Pancreas (tissue), 10 donors: ENCODE results near the gene NUMBL. TPM values are rescaled to one million over a fixed set of nuclear protein-coding genes. Genes with fewer than 3 reads are reported as not detected.

Experiments used
- ATAC-seq, 4 donors: fragments of 200-7000 bp; cut with Tn5 transposase; one replicate each; pipeline versions ENCODE4 v1.8.0 to v1.9.1; 2020; ENCODE audit warnings: mild to moderate bottlenecking in 4 of 4, moderate library complexity in 4 of 4
- DNase-seq, 6 donors: peaks; one replicate each; pipeline ENCODE4 v3.0.0-alpha.2; 2020
- FAIRE-seq: peaks from 2 replicates; lab custom pipeline; 2012; peaks lifted over from hg19 to GRCh38; lab: Jason Lieb, UNC
- H3K27ac ChIP-seq, 4 donors: fragments of 200-600 bp; sonication (generic); 1 replicate in 3 of 4; 2 replicates in 1 of 4; pipeline versions ENCODE4 v1.5.0 to v1.8.0; 2020
- H3K27me3 ChIP-seq, 4 donors: fragments of 200-600 bp; one replicate each; pipeline ENCODE4 v1.8.0; 2021
- H3K36me3 ChIP-seq, 3 donors: fragments of 200-600 bp; sonication (generic) in 1 of 3; one replicate each; pipeline versions ENCODE4 v1.5.0 to v1.8.0; 2020 to 2021
- H3K4me1 ChIP-seq, 3 donors: fragments of 200-600 bp; one replicate each; pipeline ENCODE4 v1.8.0; 2021
- H3K4me3 ChIP-seq, 4 donors: fragments of 200-600 bp; sonication (generic) in 2 of 4; one replicate each; pipeline versions ENCODE4 v1.5.0 to v1.8.0; 2020 to 2021
- H3K9me3 ChIP-seq, 4 donors: fragments of 200-600 bp; one replicate each; pipeline ENCODE4 v1.8.0; 2021
- WGBS, 2 donors: extraction: QIAGEN DNeasy Blood & Tissue Kit; methylation state at CpG; one replicate each; pipeline ENCODE4 v1.1.7; 2013; 5-methylcytosine and 5-hydroxymethylcytosine counted together
- intact Hi-C, 3 donors: fragments of 100-400 bp; cut with DNase I; formaldehyde crosslinking; loops; one replicate each; pipeline versions ENCODE4 v1.11.1 to v1.14.2; 2022
- polyA plus RNA-seq, 2 donors: library from polyadenylated mRNA; stranded (reverse); fragments of 200-250 nt; gene quantifications; one replicate each; pipeline ENCODE4 v1.2.3, GENCODE V29; 2013
- total RNA-seq, 6 donors: library from RNA; stranded (reverse); fragmentation: NEBNext Ultra II Directional in 4 of 6; extraction: Animal tissue kit (Norgen Biotek cat#: 25700) in 4 of 6; gene quantifications; one replicate each; pipeline versions ENCODE4 v1.2.1 to v1.2.4, GENCODE V29; 2021 to 2023
- TF ChIP-seq, protein P1 (sequence below), 4 donors: fragments of 200-600 bp; sonication (generic) in 3 of 4; IDR thresholded peaks; one replicate each; pipeline versions ENCODE4 v1.5.0 to v1.8.0; 2021; ENCODE audit warnings: antibody characterized with exemption in 4 of 4
- donor health status: healthy with polysubstance abuse.
- donor health status: DM: no; HTN: no; CAD: no; lungs with moderate emphysema.
- donor health status: DM: no; HTN: no; CAD: no.
- donor health status: control.
- donor health status: control.
- donor health status: Bipolar disorder and iron deficiency.
- donor health status: DM: yes; HTN: yes; CAD: no.
- donor health status: DM: no; HTN: no; CAD: no.
- donor health status: DM: no; HTN: no; CAD: no.
- donor health status: DM: yes; HTN: yes; CAD: no.

The NUMBL gene
- total and polyA plus RNA-seq, 8 donors, result 3.2 to 19.1 (median 8.7) TPM

DNA sequence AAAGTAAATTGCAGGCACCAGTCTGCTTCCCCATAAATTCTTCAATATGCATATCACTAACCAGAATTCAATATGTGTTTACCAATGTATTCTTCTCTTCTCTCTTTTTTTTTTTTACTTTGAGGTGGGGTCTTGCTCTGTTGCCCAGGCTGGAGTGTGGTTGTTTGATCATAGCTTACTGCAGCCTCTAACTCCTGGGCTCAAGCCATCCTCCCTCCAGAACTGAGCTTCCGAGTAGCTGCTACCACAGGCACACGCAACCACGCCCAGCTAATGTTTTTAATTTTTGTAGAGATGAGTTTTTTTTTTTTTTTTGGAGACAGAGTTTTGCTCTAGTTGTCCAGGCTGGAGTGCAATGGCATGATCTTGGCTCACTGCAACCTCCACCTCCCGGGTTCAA lies 72.5 kb downstream of the NUMBL start:
- no peaks in the 10 kb centered on the region for H3K27me3 ChIP-seq
- H3K4me3 ChIP-seq, result no peak overlapping the region
- H3K27ac ChIP-seq, result no peak overlapping the region
- intact Hi-C loops, result no loop called here
- H3K36me3 ChIP-seq, result no peaks in the 10 kb centered on the region
- TF ChIP-seq, protein P1, sequence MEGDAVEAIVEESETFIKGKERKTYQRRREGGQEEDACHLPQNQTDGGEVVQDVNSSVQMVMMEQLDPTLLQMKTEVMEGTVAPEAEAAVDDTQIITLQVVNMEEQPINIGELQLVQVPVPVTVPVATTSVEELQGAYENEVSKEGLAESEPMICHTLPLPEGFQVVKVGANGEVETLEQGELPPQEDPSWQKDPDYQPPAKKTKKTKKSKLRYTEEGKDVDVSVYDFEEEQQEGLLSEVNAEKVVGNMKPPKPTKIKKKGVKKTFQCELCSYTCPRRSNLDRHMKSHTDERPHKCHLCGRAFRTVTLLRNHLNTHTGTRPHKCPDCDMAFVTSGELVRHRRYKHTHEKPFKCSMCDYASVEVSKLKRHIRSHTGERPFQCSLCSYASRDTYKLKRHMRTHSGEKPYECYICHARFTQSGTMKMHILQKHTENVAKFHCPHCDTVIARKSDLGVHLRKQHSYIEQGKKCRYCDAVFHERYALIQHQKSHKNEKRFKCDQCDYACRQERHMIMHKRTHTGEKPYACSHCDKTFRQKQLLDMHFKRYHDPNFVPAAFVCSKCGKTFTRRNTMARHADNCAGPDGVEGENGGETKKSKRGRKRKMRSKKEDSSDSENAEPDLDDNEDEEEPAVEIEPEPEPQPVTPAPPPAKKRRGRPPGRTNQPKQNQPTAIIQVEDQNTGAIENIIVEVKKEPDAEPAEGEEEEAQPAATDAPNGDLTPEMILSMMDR (IDR thresholded peaks at IDR 0.05), result no peak
- DNase-seq (no peak), ATAC-seq (no peak), FAIRE-seq (no peak)
- no peaks in the 10 kb centered on the region for H3K4me1 ChIP-seq
- no peaks in the 10 kb centered on the region for H3K9me3 ChIP-seq
- 93 to 96% methylated on average over 4 of the region's 4 CpGs for WGBS, 2 donors

DNA sequence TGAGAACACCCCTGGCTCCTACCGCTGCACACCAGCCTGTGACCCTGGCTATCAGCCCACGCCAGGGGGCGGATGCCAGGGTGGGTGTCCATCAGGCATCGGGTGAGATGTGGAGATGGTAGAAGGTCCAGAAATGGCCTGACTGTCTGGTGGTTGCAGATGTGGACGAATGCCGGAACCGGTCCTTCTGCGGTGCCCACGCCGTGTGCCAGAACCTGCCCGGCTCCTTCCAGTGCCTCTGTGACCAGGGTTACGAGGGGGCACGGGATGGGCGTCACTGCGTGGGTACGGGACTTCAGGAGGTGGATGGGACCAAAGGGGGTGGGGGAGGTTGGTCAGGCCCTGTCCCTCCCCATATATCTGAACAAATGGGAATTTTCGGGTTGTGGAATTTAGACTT lies 73.5 kb downstream of the NUMBL start:
- WGBS, 2 donors, result 92 to 95% methylated on average over 17 of the region's 17 CpGs
- Histone ChIP-seq H3K36me3 (no peaks in the 10 kb centered on the region), H3K4me3 (no peak overlapping the region), H3K4me1 (no peaks in the 10 kb centered on the region), H3K27ac (no peak overlapping the region), H3K27me3 (no peaks in the 10 kb centered on the region), H3K9me3 (no peaks in the 10 kb centered on the region)
- TF ChIP-seq, protein P1 (IDR thresholded peaks at IDR 0.05), result no peak
- intact Hi-C loops, result no loop called here
- ATAC-seq, result no peak
- peak in 1 of 6 donors; percentile 34 for DNase-seq
- no peak for FAIRE-seq

DNA sequence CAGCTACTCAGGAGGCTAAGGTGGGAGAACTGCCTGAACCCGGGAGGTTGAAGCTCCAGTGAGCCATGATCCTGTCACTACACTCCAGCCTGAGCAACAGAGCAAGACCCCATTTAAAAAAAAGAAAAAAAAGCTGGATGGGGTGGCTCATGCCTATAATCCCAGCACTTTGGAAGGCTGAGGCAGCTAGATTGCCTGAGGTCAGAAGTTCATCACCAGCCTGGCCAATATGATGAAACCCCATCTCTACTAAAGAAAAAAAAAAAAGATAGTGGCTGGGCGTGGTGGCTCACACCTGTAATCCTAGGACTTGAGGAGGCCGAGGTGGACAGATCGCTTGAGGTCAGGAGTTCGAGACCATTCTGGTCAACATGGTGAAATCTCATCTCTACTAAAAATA lies 74.3 kb downstream of the NUMBL start:
- no peaks in the 10 kb centered on the region for H3K4me1 ChIP-seq
- intact Hi-C loops, result no loop called here
- H3K9me3 ChIP-seq, result no peaks in the 10 kb centered on the region
- DNase-seq (no peak), ATAC-seq (no peak), FAIRE-seq (no peak)
- H3K36me3 ChIP-seq, result no peaks in the 10 kb centered on the region
- 83 to 87% methylated on average over 5 of the region's 5 CpGs for WGBS, 2 donors
- no peak overlapping the region for H3K27ac ChIP-seq
- no peak overlapping the region for H3K4me3 ChIP-seq
- TF ChIP-seq, protein P1 (IDR thresholded peaks at IDR 0.05), result no peak
- no peaks in the 10 kb centered on the region for H3K27me3 ChIP-seq

Other genes with a start within 250 kb of the NUMBL start
- gene SERTAD3, start 246.3 kb downstream of the NUMBL start, total RNA-seq, result 10 to 100 TPM in 1 of 6 donors, 1 to 10 TPM in 5; 4.9 to 14.8 (median 7.6) TPM
- 10 to 100 TPM; 11.2 to 15.0 TPM for gene SERTAD3, start 246.3 kb downstream of the NUMBL start, polyA plus RNA-seq
- gene BLVRB, start 224.9 kb downstream of the NUMBL start, total RNA-seq, result 10 to 100 TPM; 24.1 to 39.9 (median 34.0) TPM
- gene BLVRB, start 224.9 kb downstream of the NUMBL start, polyA plus RNA-seq, result 10 to 100 TPM; 47.6 to 49.4 TPM
- 1 to 10 TPM; 1.0 to 2.5 (median 1.3) TPM for gene SPTBN4, start 223.7 kb downstream of the NUMBL start, total RNA-seq
- gene SPTBN4, start 223.7 kb downstream of the NUMBL start, polyA plus RNA-seq, result 10 to 100 TPM in 1 of 2 donors, 1 to 10 TPM in 1; 9.4 to 23.9 TPM
- 10 to 100 TPM; 18.2 to 40.3 (median 22.7) TPM for gene SHKBP1, start 113.8 kb downstream of the NUMBL start, total RNA-seq
- 10 to 100 TPM; 73.3 to 86.2 TPM for gene SHKBP1, start 113.8 kb downstream of the NUMBL start, polyA plus RNA-seq
- 10 to 100 TPM; 18.7 to 48.9 (median 23.9) TPM for gene LTBP4, start 89.3 kb downstream of the NUMBL start, total RNA-seq
- gene LTBP4, start 89.3 kb downstream of the NUMBL start, polyA plus RNA-seq, result 10 to 100 TPM; 32.4 to 44.9 TPM
- 10 to 100 TPM; 12.7 to 28.6 (median 16.3) TPM for gene COQ8B, start 26.2 kb upstream of the NUMBL start, total RNA-seq
- 10 to 100 TPM; 41.5 to 44.2 TPM for gene COQ8B, start 26.2 kb upstream of the NUMBL start, polyA plus RNA-seq
- 10 to 100 TPM in 3 of 6 donors, 1 to 10 TPM in 3; 6.9 to 12.6 (median 9.2) TPM for gene ITPKC, start 26.5 kb upstream of the NUMBL start, total RNA-seq
- 10 to 100 TPM; 14.5 to 20.4 TPM for gene ITPKC, start 26.5 kb upstream of the NUMBL start, polyA plus RNA-seq
- 1 to 10 TPM; 3.2 to 6.3 (median 4.2) TPM for gene ACTMAP, start 59.8 kb upstream of the NUMBL start, total RNA-seq
- gene ACTMAP, start 59.8 kb upstream of the NUMBL start, polyA plus RNA-seq, result 10 to 100 TPM in 1 of 2 donors, 1 to 10 TPM in 1; 6.1 to 10.1 TPM
- 10 to 100 TPM; 18.9 to 33.0 (median 23.7) TPM for gene SNRPA, start 60.6 kb upstream of the NUMBL start, total RNA-seq
- gene SNRPA, start 60.6 kb upstream of the NUMBL start, polyA plus RNA-seq, result 10 to 100 TPM; 28.0 to 32.0 TPM
- gene MIA, start 84.9 kb upstream of the NUMBL start, total RNA-seq, result 1 to 10 TPM in 1 of 6 donors, under 1 TPM in 1, not detected in 4; 0.79 to 1.9 TPM
- gene MIA, start 84.9 kb upstream of the NUMBL start, polyA plus RNA-seq, result 1 to 10 TPM in 1 of 2 donors, under 1 TPM in 1; 0.94 to 2.2 TPM
- 10 to 100 TPM in 2 of 6 donors, 1 to 10 TPM in 4; 5.0 to 18.9 (median 9.1) TPM for gene RAB4B, start 87.6 kb upstream of the NUMBL start, total RNA-seq
- 10 to 100 TPM; 34.3 to 45.8 TPM for gene RAB4B, start 87.6 kb upstream of the NUMBL start, polyA plus RNA-seq
- 10 to 100 TPM; 22.3 to 45.6 (median 27.4) TPM for gene EGLN2, start 108.5 kb upstream of the NUMBL start, total RNA-seq
- gene EGLN2, start 108.5 kb upstream of the NUMBL start, polyA plus RNA-seq, result 10 to 100 TPM; 57.6 to 82.1 TPM
- gene CYP2A6, start 159.8 kb upstream of the NUMBL start, total RNA-seq, result under 1 TPM in 1 of 6 donors, not detected in 5; 0.66 TPM
- gene CYP2A6, start 159.8 kb upstream of the NUMBL start, polyA plus RNA-seq, result not detected
- under 1 TPM in 1 of 6 donors, not detected in 5; 0.25 TPM for gene CYP2A7, start 191.6 kb upstream of the NUMBL start, total RNA-seq
- gene CYP2A7, start 191.6 kb upstream of the NUMBL start, polyA plus RNA-seq, result not detected